Esophagus squamous epithelium (tissue), 5 donors: ENCODE results near the gene CYB561. TPM values are rescaled to one million over a fixed set of nuclear protein-coding genes. Genes with fewer than 3 reads are reported as not detected.
A peak's percentile ranks its signal among the peaks of the same experiment; 100 is the strongest.

Source experiments
- DNase-seq: peaks from one replicate; lab custom pipeline; 2025; lab: John Stamatoyannopoulos, UW
- H3K27ac ChIP-seq, 4 donors: fragments of 200-600 bp; sonication (generic); one replicate each; pipeline ENCODE4 v1.5.1; 2016 to 2019; ENCODE audit warnings: mild to moderate bottlenecking in 1 of 4
- H3K27me3 ChIP-seq, 4 donors: fragments of 200-600 bp; sonication (generic); 1 replicate in 3 of 4; 2 replicates in 1 of 4; pipeline versions ENCODE4 v1.5.1 to v1.6.0; 2017 to 2021; ENCODE audit warnings: antibody characterized with exemption in 1 of 4
- H3K36me3 ChIP-seq, 3 donors: fragments of 200-600 bp; sonication (generic); one replicate each; pipeline ENCODE4 v1.5.1; 2016 to 2019
- H3K4me1 ChIP-seq, 3 donors: fragments of 200-600 bp; sonication (generic); one replicate each; pipeline ENCODE4 v1.5.1; 2017 to 2019
- H3K4me3 ChIP-seq, 4 donors: fragments of 200-600 bp; sonication (generic); 1 replicate in 3 of 4; 2 replicates in 1 of 4; pipeline ENCODE4 v1.5.1; 2016 to 2019; ENCODE audit warnings: mild to moderate bottlenecking in 2 of 4, moderate library complexity in 1 of 4
- H3K9me3 ChIP-seq, 3 donors: fragments of 200-600 bp; sonication (generic); one replicate each; pipeline ENCODE4 v1.5.1; 2016 to 2019
- CTCF ChIP-seq, 6 experiments: fragments of 450-650 bp in 4 of 6; fragments of 200-600 bp in 2 of 6; sonication (generic) in 2 of 6; IDR thresholded peaks; one replicate each; pipeline ENCODE4 v1.5.1; 2016 to 2019; ENCODE audit warnings: antibody characterized with exemption in 6 of 6, mild to moderate bottlenecking in 4 of 6, moderate library complexity in 4 of 6
- POLR2A ChIP-seq, 4 donors: fragments of 450-650 bp; IDR thresholded peaks; one replicate each; pipeline ENCODE4 v1.6.1; 2017; ENCODE audit warnings: antibody characterized with exemption in 4 of 4, mild to moderate bottlenecking in 4 of 4, moderate library complexity in 3 of 4
- WGBS, 2 donors: methylation state at CpG; one replicate each; pipeline ENCODE4 v1.1.5; 2018; 5-methylcytosine and 5-hydroxymethylcytosine counted together
- intact Hi-C: fragments of 100-400 bp; cut with DNase I; formaldehyde crosslinking; loops from one replicate; pipeline ENCODE4 v1.15.0; 2022
- small RNA-seq, 4 donors: library from RNA; depleted of rRNA; stranded (forward); fragments of <200 nt; gene quantifications; one replicate each; pipeline ENCODE3, GENCODE V24; 2016
- total RNA-seq, 4 donors: library from RNA; depleted of rRNA; stranded (reverse); fragments of >200 nt; gene quantifications; one replicate each; pipeline ENCODE4 v1.1.0, GENCODE V29; 2016
- donor health status: DM: yes; HTN: yes; CAD: no.

CYB561 gene
- total RNA-seq, 4 donors from 2014 or later: 32.4 to 95.6 (median 42.4) TPM

- WGBS, 2 donors: 64 to 78% methylated on average over 2 to 6 of the region's 6 CpGs
- TF ChIP-seq POLR2A (IDR thresholded peaks at IDR 0.05): no peak
- TF ChIP-seq CTCF (IDR thresholded peaks at IDR 0.05): no peak
- H3K4me3 ChIP-seq: no peak overlapping the region
- no peak for DNase-seq
- H3K27me3 ChIP-seq: no peaks in the 10 kb centered on the region
- intact Hi-C loops: no loop called here
- H3K27ac ChIP-seq: peak overlapping the region in 1 of 4 donors; percentile 14
- peaks cover 0 to 56% (median 0%) of the 10 kb centered on the region in 3 donors for H3K36me3 ChIP-seq
- H3K9me3 ChIP-seq: no peaks in the 10 kb centered on the region
- H3K4me1 ChIP-seq: peaks cover 4 to 14% (median 4%) of the 10 kb centered on the region in 3 donors
These were observed 50.9 kb downstream of the CYB561 start for GRCh38 chr17:63395075-63395805.

GRCh38 chr17:63390090-63390489, 56.0 kb downstream of the CYB561 start:
- Histone ChIP-seq H3K27ac (no peak overlapping the region), H3K9me3 (no peaks in the 10 kb centered on the region), H3K27me3 (no peaks in the 10 kb centered on the region), H3K4me1 (no peaks in the 10 kb centered on the region), H3K36me3 (peaks cover 0 to 38% (median 0%) of the 10 kb centered on the region in 3 donors), H3K4me3 (no peak overlapping the region)
- 88 to 91% methylated on average over 5 of the region's 5 CpGs for WGBS, 2 donors
- intact Hi-C loops: no loop called here
- no peak for DNase-seq
- no peak for TF ChIP-seq POLR2A (IDR thresholded peaks at IDR 0.05)

DNA sequence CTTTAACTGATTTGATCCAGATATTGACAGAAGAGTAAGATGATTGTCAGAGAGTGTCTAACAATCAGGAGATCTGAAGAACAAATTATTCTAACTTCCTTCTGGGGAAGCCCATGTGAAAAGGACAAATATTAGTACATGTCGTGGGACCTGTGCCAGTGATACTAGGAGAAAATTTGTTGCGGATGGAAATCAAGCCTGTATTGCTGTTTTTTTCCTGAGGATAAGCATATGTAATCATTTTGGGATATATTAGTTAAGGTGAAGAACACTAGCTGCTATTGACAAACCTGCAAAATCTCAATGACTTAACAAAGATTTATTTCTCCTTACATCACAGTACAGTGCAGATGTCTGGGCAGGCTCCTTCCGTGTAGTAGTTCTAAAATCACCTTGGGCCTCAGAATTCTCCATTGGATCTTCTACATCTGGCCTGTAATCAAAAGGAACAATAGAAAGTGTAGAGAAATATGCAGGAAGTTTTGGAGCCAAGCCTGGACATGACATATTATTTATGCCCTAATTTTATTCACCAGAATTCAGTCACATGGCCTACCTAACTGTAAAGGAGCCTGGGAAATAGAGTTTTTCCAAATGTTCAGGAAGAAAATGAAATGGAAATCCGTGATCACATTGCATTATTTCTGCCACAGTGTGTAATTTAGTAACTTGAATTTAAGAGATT, 58.3 kb downstream of the CYB561 start:
- TF ChIP-seq POLR2A (IDR thresholded peaks at IDR 0.05) (no peak), CTCF (IDR thresholded peaks at IDR 0.05) (no peak)
- intact Hi-C loops: no loop called here
- Histone ChIP-seq H3K27me3 (no peaks in the 10 kb centered on the region), H3K36me3 (peaks cover 0 to 41% (median 0%) of the 10 kb centered on the region in 3 donors), H3K4me1 (no peaks in the 10 kb centered on the region), H3K4me3 (no peak overlapping the region), H3K9me3 (no peaks in the 10 kb centered on the region), H3K27ac (no peak overlapping the region)
- 44 to 62% methylated on average over 4 of the region's 4 CpGs for WGBS, 2 donors
- no peak for DNase-seq

DNA sequence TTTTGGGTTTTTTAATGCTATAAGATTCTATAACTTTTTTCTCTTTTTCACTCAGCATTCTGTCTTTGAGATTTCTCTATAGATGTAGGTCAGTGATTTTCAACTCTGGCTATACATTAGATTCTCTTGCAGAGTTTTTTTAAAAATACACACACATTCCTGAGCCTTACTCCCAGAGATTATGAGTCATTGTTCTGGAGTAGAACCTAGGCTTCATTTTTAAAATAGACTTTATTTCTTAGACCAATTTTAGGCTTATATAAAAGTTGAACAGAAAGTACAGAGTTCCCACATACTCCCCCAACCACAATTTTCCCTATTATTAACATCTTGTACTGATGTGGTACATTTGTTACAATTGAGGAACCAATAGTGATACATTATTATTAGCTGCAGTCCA, 63.3 kb downstream of the CYB561 start:
- Histone ChIP-seq H3K27ac (no peak overlapping the region), H3K27me3 (no peaks in the 10 kb centered on the region), H3K9me3 (no peaks in the 10 kb centered on the region), H3K4me3 (no peak overlapping the region), H3K36me3 (peaks cover 0 to 36% (median 0%) of the 10 kb centered on the region in 3 donors), H3K4me1 (no peaks in the 10 kb centered on the region)
- no peak for DNase-seq
- TF ChIP-seq POLR2A (IDR thresholded peaks at IDR 0.05) (no peak), CTCF (IDR thresholded peaks at IDR 0.05) (no peak)
- intact Hi-C loops: no loop called here

Small RNAs within 50 kb of the gene (small RNA-seq; reads per million reads assigned to genes)
- gene AC005828.6: 0 reads per million in 4 donors

Other genes starting within 250 kb of the CYB561 start
- 1 to 10 TPM; 3.1 to 5.8 (median 4.2) TPM for gene ACE, start 30.8 kb upstream of the CYB561 start, total RNA-seq
- gene KCNH6, start 77.1 kb upstream of the CYB561 start, total RNA-seq: not detected
- gene DCAF7, start 104.2 kb upstream of the CYB561 start, total RNA-seq: 10 to 100 TPM; 24.8 to 29.7 (median 25.9) TPM
- gene TACO1, start 154.6 kb upstream of the CYB561 start, total RNA-seq: 10 to 100 TPM in 3 of 4 donors, 1 to 10 TPM in 1; 7.6 to 16.6 (median 12.7) TPM
- gene MAP3K3, start 176.1 kb upstream of the CYB561 start, total RNA-seq: 10 to 100 TPM; 14.0 to 38.9 (median 18.4) TPM